GM12878 (cell line): ENCODE data around the gene PDE1C.

ENCODE experiments used
- BRCA1 ChIP-seq: IDR thresholded peaks from 2 replicates; pipeline ENCODE4 v1.6.1; 2011; ENCODE audit warnings: low read depth, low read length, improper control_type of control experiment
- DPF2 ChIP-seq: fragments of 450-650 bp; IDR thresholded peaks from 2 replicates; pipeline ENCODE4 v1.6.1; 2017; ENCODE audit warnings: mild to moderate bottlenecking
- JUNB ChIP-seq: IDR thresholded peaks from 2 replicates; pipeline ENCODE4 v1.6.1; 2016; ENCODE audit warnings: antibody characterized with exemption, mild to moderate bottlenecking
- MXI1 ChIP-seq: fragments of 150-350 bp; IDR thresholded peaks from 2 replicates; pipeline ENCODE4 v1.6.1; 2011; ENCODE audit warnings: low read depth, mild to moderate bottlenecking, inconsistent platforms, low read length, improper control_type of control experiment
- NRF1 ChIP-seq: conservative IDR thresholded peaks from 2 replicates; pipeline ENCODE4 v1.6.1; 2011; ENCODE audit warnings: mild to moderate bottlenecking, low read depth, low read length, improper control_type of control experiment
- POLR2A ChIP-seq: IDR thresholded peaks from 2 replicates; pipeline ENCODE4 v1.6.1; 2011; ENCODE audit warnings: low read depth, mild to moderate bottlenecking, low read length
- RAD21 ChIP-seq: IDR thresholded peaks from 2 replicates; pipeline ENCODE4 v1.6.1; 2011; ENCODE audit warnings: mild to moderate bottlenecking, low read depth, low read length, moderate library complexity; ENCODE audit not compliant: insufficient read depth
- TAF1 ChIP-seq: IDR thresholded peaks from 2 replicates; pipeline ENCODE4 v1.6.1; 2011; ENCODE audit warnings: mild to moderate bottlenecking, low read depth, low read length, borderline replicate concordance
- TCF3 ChIP-seq: IDR thresholded peaks from 2 replicates; pipeline ENCODE4 v1.6.1; 2012; ENCODE audit warnings: low read depth, mild to moderate bottlenecking, low read length, borderline replicate concordance; ENCODE audit not compliant: insufficient read depth
- ZBTB4 ChIP-seq: fragments of 450-650 bp; formaldehyde crosslinking; IDR thresholded peaks from 2 replicates; pipeline ENCODE4 v1.4.0; 2022; ENCODE audit warnings: mild to moderate bottlenecking, moderate library complexity
- TF ChIP-seq, protein P1 (sequence below): fragments of 450-650 bp; IDR thresholded peaks from 2 replicates; pipeline ENCODE4 v1.6.1; 2014; ENCODE audit warnings: mild to moderate bottlenecking
- TF ChIP-seq, protein P2 (sequence below), 3 experiments: IDR thresholded peaks in 2 of 3; conservative IDR thresholded peaks in 1 of 3; 2 replicates each; pipeline ENCODE4 v1.5.1; 2011; ENCODE audit warnings: low read depth in 3 of 3, low read length in 3 of 3, mild to moderate bottlenecking in 3 of 3, control low read depth in 2 of 3, moderate library complexity in 2 of 3, inconsistent platforms in 1 of 3, mixed read lengths in 1 of 3; ENCODE audit not compliant: control insufficient read depth in 2 of 3, insufficient read depth in 1 of 3; ENCODE audit errors: extremely low read depth in 1 of 3
- TF ChIP-seq, protein P3 (sequence below): IDR thresholded peaks from 2 replicates; pipeline ENCODE4 v1.6.1; 2011; ENCODE audit warnings: low read depth, mild to moderate bottlenecking, low read length, moderate library complexity, borderline replicate concordance; ENCODE audit errors: extremely low read depth
- TF ChIP-seq, protein P4 (sequence below): IDR thresholded peaks from 2 replicates; pipeline ENCODE4 v1.6.1; 2012; ENCODE audit warnings: low read length, inconsistent platforms

GRCh38 chr7:32018845-32019578 lies 51.2 kb downstream of the PDE1C start:
- TF ChIP-seq POLR2A (no peak), TCF3 (no peak), JUNB (no peak), TAF1 (no peak), RAD21 (no peak), DPF2 (no peak), BRCA1 (no peak), ZBTB4 (no peak), NRF1 (no peak), MXI1 (no peak)
- TF ChIP-seq, protein P1, sequence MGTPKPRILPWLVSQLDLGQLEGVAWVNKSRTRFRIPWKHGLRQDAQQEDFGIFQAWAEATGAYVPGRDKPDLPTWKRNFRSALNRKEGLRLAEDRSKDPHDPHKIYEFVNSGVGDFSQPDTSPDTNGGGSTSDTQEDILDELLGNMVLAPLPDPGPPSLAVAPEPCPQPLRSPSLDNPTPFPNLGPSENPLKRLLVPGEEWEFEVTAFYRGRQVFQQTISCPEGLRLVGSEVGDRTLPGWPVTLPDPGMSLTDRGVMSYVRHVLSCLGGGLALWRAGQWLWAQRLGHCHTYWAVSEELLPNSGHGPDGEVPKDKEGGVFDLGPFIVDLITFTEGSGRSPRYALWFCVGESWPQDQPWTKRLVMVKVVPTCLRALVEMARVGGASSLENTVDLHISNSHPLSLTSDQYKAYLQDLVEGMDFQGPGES, result no peak
- TF ChIP-seq, protein P2, sequence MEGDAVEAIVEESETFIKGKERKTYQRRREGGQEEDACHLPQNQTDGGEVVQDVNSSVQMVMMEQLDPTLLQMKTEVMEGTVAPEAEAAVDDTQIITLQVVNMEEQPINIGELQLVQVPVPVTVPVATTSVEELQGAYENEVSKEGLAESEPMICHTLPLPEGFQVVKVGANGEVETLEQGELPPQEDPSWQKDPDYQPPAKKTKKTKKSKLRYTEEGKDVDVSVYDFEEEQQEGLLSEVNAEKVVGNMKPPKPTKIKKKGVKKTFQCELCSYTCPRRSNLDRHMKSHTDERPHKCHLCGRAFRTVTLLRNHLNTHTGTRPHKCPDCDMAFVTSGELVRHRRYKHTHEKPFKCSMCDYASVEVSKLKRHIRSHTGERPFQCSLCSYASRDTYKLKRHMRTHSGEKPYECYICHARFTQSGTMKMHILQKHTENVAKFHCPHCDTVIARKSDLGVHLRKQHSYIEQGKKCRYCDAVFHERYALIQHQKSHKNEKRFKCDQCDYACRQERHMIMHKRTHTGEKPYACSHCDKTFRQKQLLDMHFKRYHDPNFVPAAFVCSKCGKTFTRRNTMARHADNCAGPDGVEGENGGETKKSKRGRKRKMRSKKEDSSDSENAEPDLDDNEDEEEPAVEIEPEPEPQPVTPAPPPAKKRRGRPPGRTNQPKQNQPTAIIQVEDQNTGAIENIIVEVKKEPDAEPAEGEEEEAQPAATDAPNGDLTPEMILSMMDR (IDR thresholded peaks at IDR 0.05 in 2 of 3, conservative IDR thresholded peaks at IDR 0.05 in 1 of 3; ENCODE audit: control insufficient read depth in 2 of 3, extremely low read depth in 1 of 3, insufficient read depth in 1 of 3, low read depth in 3 of 3, low read length in 3 of 3), result no peak
- TF ChIP-seq, protein P3, sequence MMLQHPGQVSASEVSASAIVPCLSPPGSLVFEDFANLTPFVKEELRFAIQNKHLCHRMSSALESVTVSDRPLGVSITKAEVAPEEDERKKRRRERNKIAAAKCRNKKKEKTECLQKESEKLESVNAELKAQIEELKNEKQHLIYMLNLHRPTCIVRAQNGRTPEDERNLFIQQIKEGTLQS, result no peak
- TF ChIP-seq, protein P4, sequence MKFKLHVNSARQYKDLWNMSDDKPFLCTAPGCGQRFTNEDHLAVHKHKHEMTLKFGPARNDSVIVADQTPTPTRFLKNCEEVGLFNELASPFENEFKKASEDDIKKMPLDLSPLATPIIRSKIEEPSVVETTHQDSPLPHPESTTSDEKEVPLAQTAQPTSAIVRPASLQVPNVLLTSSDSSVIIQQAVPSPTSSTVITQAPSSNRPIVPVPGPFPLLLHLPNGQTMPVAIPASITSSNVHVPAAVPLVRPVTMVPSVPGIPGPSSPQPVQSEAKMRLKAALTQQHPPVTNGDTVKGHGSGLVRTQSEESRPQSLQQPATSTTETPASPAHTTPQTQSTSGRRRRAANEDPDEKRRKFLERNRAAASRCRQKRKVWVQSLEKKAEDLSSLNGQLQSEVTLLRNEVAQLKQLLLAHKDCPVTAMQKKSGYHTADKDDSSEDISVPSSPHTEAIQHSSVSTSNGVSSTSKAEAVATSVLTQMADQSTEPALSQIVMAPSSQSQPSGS, result no peak
